Middle frontal gyrus (tissue), 1 donor: ENCODE data around the gene SPTBN4.
"Not testable (repeated sequence)": the region's sequence is repeated elsewhere in the genome, so short reads cannot be mapped to it uniquely, and the experiment has no call there.

Source experiments
- DNase-seq: peaks from one replicate; pipeline ENCODE4 v3.0.0-alpha.2; 2015; ENCODE audit warnings: low spot score; ENCODE audit errors: extremely low spot score

Gene SPTBN4

GRCh38 chr19:40528078-40528477 lies 61.3 kb downstream of the SPTBN4 start:
- DNase-seq = no peak

DNA sequence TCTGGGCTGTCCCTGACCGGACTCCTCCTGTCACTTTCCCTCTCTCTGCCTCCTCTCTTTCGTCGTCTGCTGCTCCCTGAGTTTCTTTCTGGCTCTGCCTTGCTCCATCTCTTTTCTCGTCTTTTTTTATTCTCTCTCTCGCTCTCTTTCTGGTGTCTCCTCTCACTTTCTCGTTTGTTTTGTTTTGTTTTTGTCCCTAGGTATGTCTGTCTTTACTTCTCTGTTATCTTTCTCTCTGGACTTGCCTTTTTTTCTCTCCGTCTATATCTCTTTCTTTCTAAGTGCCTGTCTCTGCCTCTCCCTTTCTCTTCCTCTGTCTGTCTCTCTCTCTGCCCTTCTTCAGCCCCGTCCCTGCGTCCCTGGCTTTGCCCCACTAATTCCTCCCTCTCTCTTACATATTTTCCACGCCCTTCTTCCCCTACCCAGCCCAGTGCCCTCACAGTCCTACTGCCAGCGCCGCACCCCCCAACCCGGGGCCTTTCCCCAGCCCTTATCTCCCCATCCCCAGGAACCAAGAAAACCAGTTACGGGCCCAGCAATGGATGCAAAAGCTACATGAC lies 61.8 kb downstream of the SPTBN4 start:
- no peak for DNase-seq

- DNase-seq = peak; percentile 81
Observed at GRCh38 chr19:40529093-40529954, 62.5 kb downstream of the SPTBN4 start.

DNA sequence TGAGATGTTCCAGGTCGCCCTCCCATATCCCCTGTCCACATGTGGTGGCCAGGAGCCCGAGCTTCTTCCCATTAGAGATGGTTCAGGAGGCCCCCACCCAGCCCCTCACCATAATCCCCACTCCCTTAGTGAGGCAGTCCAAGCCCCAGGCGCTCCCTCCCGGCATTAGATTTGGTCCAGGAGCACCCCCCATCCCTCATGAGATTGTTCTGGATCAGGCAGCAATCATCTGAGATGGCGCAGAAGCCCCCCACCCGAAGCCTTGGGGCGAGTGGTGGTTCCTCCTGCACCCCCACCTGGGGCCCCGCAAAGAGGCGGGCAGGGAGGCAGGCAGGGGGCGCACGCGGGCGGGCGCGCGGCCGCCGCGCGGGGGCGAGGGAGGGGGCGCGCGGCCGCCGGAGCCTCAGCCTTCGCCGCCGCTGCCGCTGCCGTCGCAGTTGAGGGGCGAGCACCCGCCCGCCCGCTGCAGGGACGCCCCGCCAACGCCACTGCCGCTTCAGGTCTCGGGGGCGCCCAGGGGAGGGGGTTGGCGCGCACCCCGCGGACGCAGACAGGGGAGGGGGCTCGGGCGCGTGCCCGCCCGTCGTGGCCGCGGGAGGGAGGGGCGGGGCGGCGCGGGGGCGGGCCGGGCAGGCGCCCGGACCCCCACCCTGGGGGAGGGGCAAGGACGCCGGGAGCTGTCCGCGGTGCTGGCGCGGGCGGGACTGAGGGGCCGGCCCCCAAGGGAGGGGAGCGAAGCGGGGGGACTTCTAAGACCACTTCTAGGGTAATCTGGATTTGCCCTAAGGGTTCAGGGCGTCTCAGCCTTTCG lies 63.5 kb downstream of the SPTBN4 start:
- no peak for DNase-seq

DNA sequence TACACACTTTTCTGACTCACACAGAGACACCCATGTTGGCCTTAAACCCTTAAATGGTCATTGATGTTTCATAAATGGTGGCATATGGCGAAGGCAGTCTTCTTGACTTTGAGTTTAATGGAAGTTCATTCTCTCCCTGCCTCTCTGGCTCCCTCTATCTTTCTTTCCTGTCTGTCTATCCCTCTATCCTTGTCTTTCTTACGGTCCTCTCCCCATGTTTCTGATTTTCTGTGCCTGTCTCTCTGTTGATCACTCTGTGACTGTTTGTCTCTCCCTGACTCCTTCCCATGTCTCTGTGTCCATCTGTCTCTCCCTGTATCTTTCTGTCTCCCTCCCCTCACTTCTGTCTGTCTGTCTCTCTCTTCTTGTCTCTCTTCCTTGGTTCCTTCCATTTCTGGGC lies 66.7 kb downstream of the SPTBN4 start:
- DNase-seq = no peak

GRCh38 chr19:40534148-40534547 lies 67.3 kb downstream of the SPTBN4 start:
- no peak for DNase-seq

GRCh38 chr19:40539070-40539469 lies 72.3 kb downstream of the SPTBN4 start:
- no peak for DNase-seq

DNA sequence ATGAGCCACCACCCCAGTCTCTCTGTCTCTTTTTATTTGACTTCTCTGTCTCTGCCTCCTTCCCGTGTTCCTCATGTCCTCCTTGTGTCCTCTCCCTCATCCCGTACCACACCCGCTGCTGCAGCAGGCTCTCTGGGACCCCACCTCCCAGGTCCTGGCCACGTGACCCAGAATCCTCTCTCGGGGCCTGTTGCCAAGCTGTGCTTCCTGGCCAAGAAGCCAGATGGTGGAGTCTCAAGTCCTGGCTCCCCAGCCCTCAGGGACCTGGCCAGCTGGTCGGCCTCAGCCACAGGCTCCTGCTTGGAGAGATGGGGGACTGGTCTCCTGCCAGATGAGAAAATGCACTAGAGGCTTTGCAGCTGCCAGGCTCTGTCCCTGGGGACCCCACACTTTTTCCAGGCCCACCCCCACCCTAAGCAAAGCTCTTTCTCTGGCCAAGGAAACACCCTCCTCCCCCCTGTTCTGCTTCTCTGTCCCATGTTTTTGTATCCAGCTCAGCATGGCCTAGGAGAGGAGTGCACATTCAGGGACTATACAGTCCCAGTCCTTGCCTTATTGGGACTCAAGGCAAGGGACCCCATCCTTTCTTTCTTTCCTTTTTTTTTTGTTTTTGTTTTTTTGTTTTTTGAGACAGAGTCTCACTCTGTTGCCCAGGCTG lies 75.5 kb downstream of the SPTBN4 start:
- DNase-seq = no peak

- DNase-seq = no peak
Observed at GRCh38 chr19:40543029-40543597, 76.3 kb downstream of the SPTBN4 start.

DNA sequence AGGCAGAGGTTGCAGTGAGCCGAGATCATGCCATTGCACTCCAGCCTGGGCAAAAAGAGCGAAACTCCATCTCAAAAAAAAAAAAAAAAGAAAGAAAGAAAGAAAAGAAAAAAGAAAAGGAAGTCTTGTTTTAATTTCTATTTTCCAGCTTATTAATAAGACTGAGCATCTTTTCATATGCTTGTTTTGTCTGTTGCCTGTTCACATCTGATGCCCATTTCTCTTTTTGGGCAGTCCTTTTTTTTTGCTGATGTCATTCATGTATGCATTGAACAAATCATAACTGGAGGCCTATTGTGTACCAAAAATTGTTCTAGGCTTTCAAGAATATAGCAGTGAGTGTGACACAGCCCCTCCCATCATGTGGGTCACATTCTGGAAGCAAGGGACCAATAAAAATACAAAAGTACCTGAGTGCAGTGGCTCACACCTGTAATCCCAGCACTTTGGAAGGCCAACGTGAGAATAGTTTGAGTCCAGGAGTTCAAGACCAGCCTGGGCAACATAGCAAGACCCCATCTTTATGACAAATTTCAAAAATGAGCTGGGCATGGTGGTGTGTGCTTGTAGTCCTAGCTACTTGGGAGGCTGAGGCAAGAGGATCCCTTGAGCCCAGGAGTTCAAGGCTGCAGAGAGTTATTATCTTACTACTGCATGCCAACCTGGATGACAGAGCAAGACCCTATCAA lies 79.5 kb downstream of the SPTBN4 start:
- DNase-seq = not testable (repeated sequence)

GRCh38 chr19:40547190-40547589 lies 80.4 kb downstream of the SPTBN4 start:
- not testable (repeated sequence) for DNase-seq

- DNase-seq = no peak
Observed at GRCh38 chr19:40547836-40548235, 81.0 kb downstream of the SPTBN4 start.

- peak; percentile 21 for DNase-seq
Observed at GRCh38 chr19:40549007-40549708, 82.4 kb downstream of the SPTBN4 start.

DNA sequence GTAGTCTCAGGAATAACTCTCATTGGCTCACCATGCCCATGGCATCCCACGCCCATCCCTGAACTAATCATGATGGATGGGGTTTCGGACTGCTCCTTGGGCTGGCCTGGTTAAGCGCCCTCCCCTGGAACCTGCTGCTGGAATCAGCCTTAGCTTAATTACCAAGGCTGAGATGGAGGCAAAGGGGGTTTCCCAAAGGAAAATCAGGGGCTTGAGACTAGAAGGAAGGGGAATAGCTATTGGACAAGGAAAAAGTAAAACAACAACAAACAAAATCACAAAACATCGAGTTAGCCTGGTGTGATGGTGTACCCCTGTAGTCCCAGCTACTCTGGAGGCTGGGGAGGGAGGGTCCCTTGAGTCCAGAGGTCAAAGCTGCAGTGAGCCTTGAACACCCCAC lies 84.2 kb downstream of the SPTBN4 start:
- no peak for DNase-seq

DNA sequence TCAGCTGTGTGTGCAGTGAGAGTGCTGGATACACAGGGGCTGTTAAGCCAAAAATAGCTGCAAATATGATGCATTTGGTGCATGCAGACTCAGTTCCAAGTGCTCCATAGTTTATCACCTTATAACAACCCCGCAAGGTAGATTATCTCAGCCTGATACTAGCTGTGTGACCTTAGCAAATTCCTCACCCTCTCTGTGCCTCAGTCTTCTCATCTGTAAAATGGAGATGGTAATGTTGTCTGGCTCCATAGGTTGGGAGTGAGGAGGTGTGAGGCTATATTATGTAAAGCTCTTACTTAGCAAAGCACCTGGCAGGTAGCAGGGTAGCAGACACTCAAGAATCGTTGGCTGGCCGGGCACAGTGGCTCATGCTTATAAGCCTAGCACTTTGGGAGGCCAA lies 86.0 kb downstream of the SPTBN4 start:
- DNase-seq = no peak

- no peak for DNase-seq
Observed at GRCh38 chr19:40553885-40554857, 87.4 kb downstream of the SPTBN4 start.

GRCh38 chr19:40555978-40556689 lies 89.3 kb downstream of the SPTBN4 start:
- DNase-seq = no peak

GRCh38 chr19:40556953-40557530 lies 90.2 kb downstream of the SPTBN4 start:
- no peak for DNase-seq
